GM19372 (cell line): ENCODE data around the gene PHLDA1.

ENCODE experiments used
- ATAC-seq: cut with Tn5 transposase; IDR thresholded peaks from one replicate; pipeline ENCODE4 v1.9.1; 2021; ENCODE audit warnings: mild to moderate bottlenecking, low read depth, moderate library complexity; ENCODE audit not compliant: unreplicated experiment

PHLDA1 gene

GRCh38 chr12:76020731-76021672 lies 10.6 kb downstream of the PHLDA1 start:
- ATAC-seq, result no peak

- ATAC-seq, result no peak
These were observed 11.3 kb downstream of the PHLDA1 start for GRCh38 chr12:76020281-76020680.

GRCh38 chr12:76018672-76019071 lies 12.9 kb downstream of the PHLDA1 start:
- ATAC-seq, result no peak

- ATAC-seq, result no peak
These were observed 13.5 kb downstream of the PHLDA1 start for GRCh38 chr12:76018111-76018510.

- no peak for ATAC-seq
These were observed 17.6 kb downstream of the PHLDA1 start for GRCh38 chr12:76014007-76014406.

- ATAC-seq, result no peak
These were observed 18.0 kb downstream of the PHLDA1 start for GRCh38 chr12:76013603-76014002.

GRCh38 chr12:76012644-76013043 lies 18.9 kb downstream of the PHLDA1 start:
- no peak for ATAC-seq

GRCh38 chr12:76010732-76011458 lies 20.7 kb downstream of the PHLDA1 start:
- no peak for ATAC-seq

- no peak for ATAC-seq
These were observed 23.1 kb downstream of the PHLDA1 start for GRCh38 chr12:76008428-76008827.

GRCh38 chr12:76007640-76008039 lies 23.9 kb downstream of the PHLDA1 start:
- ATAC-seq, result no peak

- ATAC-seq, result no peak
These were observed 25.3 kb downstream of the PHLDA1 start for GRCh38 chr12:76006028-76006925.

- no peak for ATAC-seq
These were observed 28.3 kb downstream of the PHLDA1 start for GRCh38 chr12:76003355-76003638.

GRCh38 chr12:76002598-76003354 lies 28.8 kb downstream of the PHLDA1 start:
- ATAC-seq, result no peak

- no peak for ATAC-seq
These were observed 33.1 kb downstream of the PHLDA1 start for GRCh38 chr12:75998292-75999063.

GRCh38 chr12:75997658-75998057 lies 33.9 kb downstream of the PHLDA1 start:
- ATAC-seq, result no peak

GRCh38 chr12:75996861-75997447 lies 34.6 kb downstream of the PHLDA1 start:
- no peak for ATAC-seq

- ATAC-seq, result no peak
These were observed 35.9 kb downstream of the PHLDA1 start for GRCh38 chr12:75995691-75996090.

- no peak for ATAC-seq
These were observed 37.4 kb downstream of the PHLDA1 start for GRCh38 chr12:75994069-75994740.
